ENCODE results near the gene HGFAC. TPM values are rescaled to one million over a fixed set of nuclear protein-coding genes. Genes with fewer than 3 reads are reported as not detected.

Gene HGFAC
- total RNA-seq, 1 experiment from 2014 or later: 1.3 TPM

DNA sequence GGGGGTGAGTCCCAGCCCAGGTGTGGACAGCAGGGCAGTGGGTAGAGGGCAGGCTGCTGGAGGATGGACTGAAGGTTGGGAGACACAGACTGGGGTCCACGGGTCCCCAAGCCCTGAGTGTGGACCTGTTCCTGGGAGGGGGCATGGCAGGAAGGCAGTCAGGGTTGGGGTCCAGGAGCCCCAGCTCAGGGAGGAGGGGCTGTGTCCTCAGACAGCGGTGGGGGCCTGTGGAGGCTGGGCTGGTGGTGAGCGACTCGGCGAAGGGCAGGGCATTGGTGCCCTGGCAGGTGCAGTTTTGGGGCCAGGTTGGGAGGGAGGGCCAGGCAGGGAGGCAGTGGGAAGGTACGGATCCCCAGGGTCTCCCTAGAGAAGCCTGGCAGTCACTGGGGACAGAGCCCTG lies 55.3 kb downstream of the HGFAC start:
- POLR2A ChIA-PET (ENCODE audit: unreplicated experiment): no interaction called here
- intact Hi-C loops (cut with micrococcal nuclease; ENCODE audit: unreplicated experiment): no loop called here
- CTCF ChIA-PET: no interaction called here

DNA sequence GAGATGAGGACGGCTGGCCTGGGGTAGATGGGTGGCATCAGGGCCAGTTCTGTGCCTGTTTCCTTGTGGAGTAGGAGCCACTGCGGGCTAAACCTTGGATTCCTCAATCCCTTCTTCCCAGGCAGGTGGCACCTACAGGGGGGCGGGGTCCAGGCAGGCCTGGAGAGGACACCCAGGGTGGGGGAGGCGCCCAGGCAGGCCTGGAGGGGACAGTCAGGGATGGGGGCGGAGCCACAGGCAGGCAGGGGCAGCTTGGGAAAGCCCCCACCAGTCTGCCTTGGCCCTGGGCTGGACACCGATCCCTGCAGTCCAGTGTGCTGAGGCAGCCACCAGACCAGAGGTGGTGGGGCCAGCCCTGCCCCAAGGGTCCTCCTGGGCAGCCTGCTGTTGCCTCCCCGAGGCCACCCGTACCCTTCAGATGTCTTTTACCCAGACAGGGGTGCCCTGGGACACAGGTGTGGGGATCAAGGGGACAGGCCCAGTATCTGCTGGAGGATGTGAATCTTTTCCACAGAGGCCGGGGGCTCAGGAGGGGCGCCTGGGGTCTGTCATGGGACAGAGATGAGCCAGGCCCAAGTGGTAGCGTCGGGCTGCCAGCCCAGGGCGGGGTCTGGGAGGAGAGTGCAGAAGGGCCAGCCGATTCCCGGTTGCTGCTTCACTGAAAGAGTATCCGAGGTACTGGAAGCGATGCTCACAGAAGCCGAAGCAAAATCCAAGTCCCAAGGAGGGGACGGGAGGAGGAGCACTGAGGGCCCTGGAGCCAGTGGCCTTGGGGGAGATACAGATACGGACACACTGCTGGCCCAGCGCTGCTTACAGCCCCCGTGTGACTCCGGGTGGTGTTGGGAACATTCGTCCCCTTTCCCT lies 56.0 kb downstream of the HGFAC start:
- Histone ChIP-seq H3F3A (ENCODE audit: insufficient read depth, low read depth) (no peaks in the 10 kb centered on the region), H2AFZ (no peak overlapping the region), H3K4me1 (replicated peaks; ENCODE audit: insufficient read depth) (no peaks in the 10 kb centered on the region), H3K4me2 (no peak overlapping the region), H3K27ac (no peak overlapping the region), H3K9me3 (ENCODE audit: insufficient read depth, low read depth) (no peaks in the 10 kb centered on the region), H3K4me3 (no peak overlapping the region), H3K79me2 (ENCODE audit: low read depth) (no peaks in the 10 kb centered on the region), H3K9me2 (ENCODE audit: insufficient read depth) (no peaks in the 10 kb centered on the region), H4K20me1 (ENCODE audit: insufficient read depth) (no peaks in the 10 kb centered on the region), H3K36me3 (ENCODE audit: low read depth) (no peaks in the 10 kb centered on the region), H3K27me3 (ENCODE audit: insufficient read depth, low read depth) (no peaks in the 10 kb centered on the region)
- no peak for TF ChIP-seq EZH2 (IDR thresholded peaks at IDR 0.05; ENCODE audit: low read depth)
- TF ChIP-seq, protein P1, sequence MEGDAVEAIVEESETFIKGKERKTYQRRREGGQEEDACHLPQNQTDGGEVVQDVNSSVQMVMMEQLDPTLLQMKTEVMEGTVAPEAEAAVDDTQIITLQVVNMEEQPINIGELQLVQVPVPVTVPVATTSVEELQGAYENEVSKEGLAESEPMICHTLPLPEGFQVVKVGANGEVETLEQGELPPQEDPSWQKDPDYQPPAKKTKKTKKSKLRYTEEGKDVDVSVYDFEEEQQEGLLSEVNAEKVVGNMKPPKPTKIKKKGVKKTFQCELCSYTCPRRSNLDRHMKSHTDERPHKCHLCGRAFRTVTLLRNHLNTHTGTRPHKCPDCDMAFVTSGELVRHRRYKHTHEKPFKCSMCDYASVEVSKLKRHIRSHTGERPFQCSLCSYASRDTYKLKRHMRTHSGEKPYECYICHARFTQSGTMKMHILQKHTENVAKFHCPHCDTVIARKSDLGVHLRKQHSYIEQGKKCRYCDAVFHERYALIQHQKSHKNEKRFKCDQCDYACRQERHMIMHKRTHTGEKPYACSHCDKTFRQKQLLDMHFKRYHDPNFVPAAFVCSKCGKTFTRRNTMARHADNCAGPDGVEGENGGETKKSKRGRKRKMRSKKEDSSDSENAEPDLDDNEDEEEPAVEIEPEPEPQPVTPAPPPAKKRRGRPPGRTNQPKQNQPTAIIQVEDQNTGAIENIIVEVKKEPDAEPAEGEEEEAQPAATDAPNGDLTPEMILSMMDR (conservative IDR thresholded peaks at IDR 0.05): no peak
- ChIA-PET POLR2A (ENCODE audit: unreplicated experiment) (no interaction called here), CTCF (no interaction called here)
- no TSS peak for BruUV-seq (replicated peaks)
- no peak for DNase-seq
- intact Hi-C loops (cut with micrococcal nuclease; ENCODE audit: unreplicated experiment): no loop called here

More for the DNA sequence above, 55.3 kb downstream of the HGFAC start:
- H3K9me2 ChIP-seq (ENCODE audit: insufficient read depth): no peaks in the 10 kb centered on the region
- TF ChIP-seq, protein P1 (conservative IDR thresholded peaks at IDR 0.05): no peak
- no peak for TF ChIP-seq EZH2 (IDR thresholded peaks at IDR 0.05; ENCODE audit: low read depth)
- H3K36me3 ChIP-seq (ENCODE audit: low read depth): no peaks in the 10 kb centered on the region
- no peaks in the 10 kb centered on the region for H3K27me3 ChIP-seq (ENCODE audit: insufficient read depth, low read depth)
- H2AFZ ChIP-seq: no peak overlapping the region
- no peaks in the 10 kb centered on the region for H4K20me1 ChIP-seq (ENCODE audit: insufficient read depth)
- no peak overlapping the region for H3K4me3 ChIP-seq
- H3K4me2 ChIP-seq: no peak overlapping the region
- no peaks in the 10 kb centered on the region for H3F3A ChIP-seq (ENCODE audit: insufficient read depth, low read depth)
- no TSS peak for BruUV-seq (replicated peaks)
- H3K27ac ChIP-seq: no peak overlapping the region
- H3K79me2 ChIP-seq (ENCODE audit: low read depth): no peaks in the 10 kb centered on the region
- no peaks in the 10 kb centered on the region for H3K4me1 ChIP-seq (replicated peaks; ENCODE audit: insufficient read depth)
- no peaks in the 10 kb centered on the region for H3K9me3 ChIP-seq (ENCODE audit: insufficient read depth, low read depth)
- no peak for DNase-seq

DNA sequence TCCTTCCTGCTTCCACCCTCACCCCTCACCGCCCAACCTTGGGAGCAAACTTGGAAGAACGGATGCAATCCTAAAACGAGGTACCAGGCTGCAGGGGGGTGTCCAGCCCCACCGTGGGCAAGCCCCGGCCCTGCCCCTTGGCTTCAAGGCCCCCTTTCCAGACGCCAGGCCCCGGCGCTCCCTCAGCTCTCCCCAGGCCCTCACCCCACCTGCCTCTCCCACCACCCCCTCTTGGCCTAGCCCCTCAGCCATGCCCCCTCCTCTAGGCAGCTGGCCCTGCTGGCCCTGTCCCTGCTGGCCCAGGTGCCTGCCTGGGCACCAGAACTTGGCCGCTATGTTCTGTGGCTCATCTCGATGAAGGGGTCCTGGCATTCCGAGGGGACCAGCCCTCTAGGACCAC lies 56.6 kb downstream of the HGFAC start:
- Histone ChIP-seq H3F3A (ENCODE audit: insufficient read depth, low read depth) (no peaks in the 10 kb centered on the region), H2AFZ (no peak overlapping the region), H3K36me3 (ENCODE audit: low read depth) (no peaks in the 10 kb centered on the region), H3K9me3 (ENCODE audit: insufficient read depth, low read depth) (no peaks in the 10 kb centered on the region), H3K9me2 (ENCODE audit: insufficient read depth) (no peaks in the 10 kb centered on the region), H3K4me1 (replicated peaks; ENCODE audit: insufficient read depth) (no peaks in the 10 kb centered on the region), H3K4me2 (no peak overlapping the region), H3K79me2 (ENCODE audit: low read depth) (no peaks in the 10 kb centered on the region), H4K20me1 (ENCODE audit: insufficient read depth) (no peaks in the 10 kb centered on the region), H3K27ac (no peak overlapping the region), H3K4me3 (no peak overlapping the region), H3K27me3 (ENCODE audit: insufficient read depth, low read depth) (no peaks in the 10 kb centered on the region)
- intact Hi-C loops (cut with micrococcal nuclease; ENCODE audit: unreplicated experiment): no loop called here
- no TSS peak for BruUV-seq (replicated peaks)
- TF ChIP-seq, protein P1 (conservative IDR thresholded peaks at IDR 0.05): no peak
- no peak for TF ChIP-seq EZH2 (IDR thresholded peaks at IDR 0.05; ENCODE audit: low read depth)
- DNase-seq: no peak
- ChIA-PET CTCF (no interaction called here), POLR2A (ENCODE audit: unreplicated experiment) (no interaction called here)

Other genes starting within 250 kb of the HGFAC start
- 3.1 and 3.4 TPM in 2 replicates for gene MSANTD1, start 192.8 kb upstream of the HGFAC start, total RNA-seq (2021)
- gene RGS12, start 148.9 kb upstream of the HGFAC start, total RNA-seq (2021): 36.6 and 37.1 TPM in 2 replicates
- gene DOK7, start 21.3 kb downstream of the HGFAC start, total RNA-seq (2021): 7.1 and 7.6 TPM in 2 replicates
- gene LRPAP1, start 90.5 kb downstream of the HGFAC start, total RNA-seq (2021): 126 and 149 TPM in 2 replicates

Data from PC-9 (cell line).